Pancreas (tissue), 10 donors: ENCODE data around the gene ESR1. TPM values are rescaled to one million over a fixed set of nuclear protein-coding genes. Genes with fewer than 3 reads are reported as not detected.

ENCODE experiments used
- ATAC-seq, 4 donors: fragments of 200-7000 bp; cut with Tn5 transposase; one replicate each; pipeline versions ENCODE4 v1.8.0 to v1.9.1; 2020; ENCODE audit warnings: mild to moderate bottlenecking in 4 of 4, moderate library complexity in 4 of 4
- DNase-seq, 6 donors: peaks; one replicate each; pipeline ENCODE4 v3.0.0-alpha.2; 2020
- FAIRE-seq: peaks from 2 replicates; lab custom pipeline; 2012; peaks lifted over from hg19 to GRCh38; lab: Jason Lieb, UNC
- H3K27ac ChIP-seq, 4 donors: fragments of 200-600 bp; sonication (generic); 1 replicate in 3 of 4; 2 replicates in 1 of 4; pipeline versions ENCODE4 v1.5.0 to v1.8.0; 2020
- H3K27me3 ChIP-seq, 4 donors: fragments of 200-600 bp; one replicate each; pipeline ENCODE4 v1.8.0; 2021
- H3K36me3 ChIP-seq, 3 donors: fragments of 200-600 bp; sonication (generic) in 1 of 3; one replicate each; pipeline versions ENCODE4 v1.5.0 to v1.8.0; 2020 to 2021
- H3K4me1 ChIP-seq, 3 donors: fragments of 200-600 bp; one replicate each; pipeline ENCODE4 v1.8.0; 2021
- H3K4me3 ChIP-seq, 4 donors: fragments of 200-600 bp; sonication (generic) in 2 of 4; one replicate each; pipeline versions ENCODE4 v1.5.0 to v1.8.0; 2020 to 2021
- H3K9me3 ChIP-seq, 4 donors: fragments of 200-600 bp; one replicate each; pipeline ENCODE4 v1.8.0; 2021
- WGBS, 2 donors: extraction: QIAGEN DNeasy Blood & Tissue Kit; methylation state at CpG; one replicate each; pipeline ENCODE4 v1.1.7; 2013; 5-methylcytosine and 5-hydroxymethylcytosine counted together
- intact Hi-C, 3 donors: fragments of 100-400 bp; cut with DNase I; formaldehyde crosslinking; loops; one replicate each; pipeline versions ENCODE4 v1.11.1 to v1.14.2; 2022
- polyA plus RNA-seq, 2 donors: library from polyadenylated mRNA; stranded (reverse); fragments of 200-250 nt; gene quantifications; one replicate each; pipeline ENCODE4 v1.2.3, GENCODE V29; 2013
- total RNA-seq, 6 donors: library from RNA; stranded (reverse); fragmentation: NEBNext Ultra II Directional in 4 of 6; extraction: Animal tissue kit (Norgen Biotek cat#: 25700) in 4 of 6; gene quantifications; one replicate each; pipeline versions ENCODE4 v1.2.1 to v1.2.4, GENCODE V29; 2021 to 2023
- TF ChIP-seq, protein P1 (sequence below), 4 donors: fragments of 200-600 bp; sonication (generic) in 3 of 4; IDR thresholded peaks; one replicate each; pipeline versions ENCODE4 v1.5.0 to v1.8.0; 2021; ENCODE audit warnings: antibody characterized with exemption in 4 of 4
- donor health status: healthy with polysubstance abuse.
- donor health status: DM: no; HTN: no; CAD: no; lungs with moderate emphysema.
- donor health status: DM: no; HTN: no; CAD: no.
- donor health status: control.
- donor health status: control.
- donor health status: Bipolar disorder and iron deficiency.
- donor health status: DM: yes; HTN: yes; CAD: no.
- donor health status: DM: no; HTN: no; CAD: no.
- donor health status: DM: no; HTN: no; CAD: no.
- donor health status: DM: yes; HTN: yes; CAD: no.

The ESR1 gene
- total and polyA plus RNA-seq, 8 donors = 0.19 to 1.0 (median 0.41) TPM

DNA sequence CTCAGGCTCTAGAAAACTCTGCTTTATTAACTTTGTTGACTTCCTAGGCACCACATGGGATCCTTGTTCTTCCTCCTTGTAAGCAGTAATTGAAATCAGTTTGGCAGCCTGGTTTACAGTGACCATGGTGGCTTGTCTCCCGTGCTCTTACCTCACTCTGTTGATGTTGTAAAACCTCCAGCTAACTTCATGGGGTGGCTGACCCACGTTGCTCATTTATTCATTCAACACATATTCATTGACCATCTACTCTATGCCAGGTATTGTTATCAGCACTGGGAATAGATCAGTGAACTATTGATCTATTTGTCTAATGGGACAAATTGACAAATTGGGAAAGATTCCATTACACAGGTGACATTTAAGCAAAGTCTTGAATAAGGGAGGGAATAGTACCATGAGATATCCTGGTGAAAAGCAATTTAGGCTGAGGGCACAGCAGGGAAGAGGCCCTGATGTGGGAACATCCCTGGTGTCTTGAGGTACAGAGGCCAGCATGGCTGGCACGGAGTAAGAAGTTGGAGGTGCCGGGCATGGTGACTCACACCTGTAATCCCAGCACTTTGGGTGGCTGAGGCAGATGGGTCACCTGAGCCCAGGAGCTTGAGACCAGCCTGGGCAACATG is 19.1 kb downstream of the ESR1 start:
- WGBS, 2 donors = 64 to 73% methylated on average over 4 of the region's 4 CpGs
- intact Hi-C loops = no loop called here

DNA sequence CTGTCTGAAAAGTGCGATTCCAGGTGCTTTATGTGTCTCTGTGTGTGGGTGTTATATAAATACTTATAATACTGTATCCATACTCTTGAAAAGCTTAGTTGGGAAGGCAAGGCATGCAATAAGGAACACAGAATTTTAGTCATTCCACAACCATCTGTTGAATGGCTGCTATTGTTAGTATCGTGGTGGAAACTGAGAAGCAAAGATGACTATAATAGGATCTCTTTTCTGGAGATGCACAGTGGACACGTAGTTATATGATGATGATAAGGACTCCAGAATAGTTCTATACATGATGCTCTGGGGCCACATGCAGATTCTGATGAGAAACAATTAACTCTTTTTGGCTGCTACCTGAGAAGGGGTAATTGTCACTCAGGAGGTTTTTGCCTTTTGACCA is 25.2 kb downstream of the ESR1 start:
- Histone ChIP-seq H3K9me3 (no peaks in the 10 kb centered on the region), H3K27me3 (peaks cover 0 to 4% (median 0%) of the 10 kb centered on the region in 4 donors), H3K27ac (no peak overlapping the region), H3K4me1 (no peaks in the 10 kb centered on the region), H3K4me3 (no peak overlapping the region), H3K36me3 (no peaks in the 10 kb centered on the region)
- TF ChIP-seq, protein P1, sequence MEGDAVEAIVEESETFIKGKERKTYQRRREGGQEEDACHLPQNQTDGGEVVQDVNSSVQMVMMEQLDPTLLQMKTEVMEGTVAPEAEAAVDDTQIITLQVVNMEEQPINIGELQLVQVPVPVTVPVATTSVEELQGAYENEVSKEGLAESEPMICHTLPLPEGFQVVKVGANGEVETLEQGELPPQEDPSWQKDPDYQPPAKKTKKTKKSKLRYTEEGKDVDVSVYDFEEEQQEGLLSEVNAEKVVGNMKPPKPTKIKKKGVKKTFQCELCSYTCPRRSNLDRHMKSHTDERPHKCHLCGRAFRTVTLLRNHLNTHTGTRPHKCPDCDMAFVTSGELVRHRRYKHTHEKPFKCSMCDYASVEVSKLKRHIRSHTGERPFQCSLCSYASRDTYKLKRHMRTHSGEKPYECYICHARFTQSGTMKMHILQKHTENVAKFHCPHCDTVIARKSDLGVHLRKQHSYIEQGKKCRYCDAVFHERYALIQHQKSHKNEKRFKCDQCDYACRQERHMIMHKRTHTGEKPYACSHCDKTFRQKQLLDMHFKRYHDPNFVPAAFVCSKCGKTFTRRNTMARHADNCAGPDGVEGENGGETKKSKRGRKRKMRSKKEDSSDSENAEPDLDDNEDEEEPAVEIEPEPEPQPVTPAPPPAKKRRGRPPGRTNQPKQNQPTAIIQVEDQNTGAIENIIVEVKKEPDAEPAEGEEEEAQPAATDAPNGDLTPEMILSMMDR (IDR thresholded peaks at IDR 0.05) = no peak
- intact Hi-C loops = no loop called here
- 46 to 63% methylated on average over 3 of the region's 3 CpGs for WGBS, 2 donors
- DNase-seq (no peak), FAIRE-seq (no peak), ATAC-seq (no peak)

More for the DNA sequence above, 19.1 kb downstream of the ESR1 start:
- no peak for ATAC-seq
- no peak overlapping the region for H3K4me3 ChIP-seq
- no peaks in the 10 kb centered on the region for H3K9me3 ChIP-seq
- H3K27ac ChIP-seq = no peak overlapping the region
- no peaks in the 10 kb centered on the region for H3K27me3 ChIP-seq
- no peak for FAIRE-seq
- TF ChIP-seq, protein P1 (IDR thresholded peaks at IDR 0.05) = no peak
- DNase-seq = no peak
- H3K36me3 ChIP-seq = no peaks in the 10 kb centered on the region
- H3K4me1 ChIP-seq = no peaks in the 10 kb centered on the region

DNA sequence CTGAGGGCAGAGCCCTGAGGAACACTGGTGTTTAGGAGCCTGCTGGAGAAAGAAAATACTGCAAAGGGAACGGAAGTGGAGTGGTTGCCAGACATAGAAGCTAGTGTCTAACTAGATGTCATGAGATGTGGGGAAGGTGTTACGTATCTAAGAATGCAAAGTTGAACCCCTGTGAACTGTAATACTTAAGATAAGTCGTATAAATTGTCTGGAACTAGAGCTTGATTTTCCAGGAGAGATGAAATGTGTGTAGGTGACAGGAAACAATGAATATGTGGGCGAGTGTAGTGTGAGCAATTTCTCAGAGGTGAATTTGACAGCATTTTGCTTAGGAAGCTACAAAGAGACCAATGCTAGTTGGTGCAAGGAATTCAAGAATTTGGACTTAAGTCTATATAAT is 27.9 kb downstream of the ESR1 start:
- WGBS, 2 donors = 40 to 43% methylated on average over 4 of the region's 4 CpGs
- no peaks in the 10 kb centered on the region for H3K36me3 ChIP-seq
- FAIRE-seq = no peak
- H3K27me3 ChIP-seq = peaks cover 0 to 4% (median 0%) of the 10 kb centered on the region in 4 donors
- no peaks in the 10 kb centered on the region for H3K4me1 ChIP-seq
- no peaks in the 10 kb centered on the region for H3K9me3 ChIP-seq
- TF ChIP-seq, protein P1 (IDR thresholded peaks at IDR 0.05) = no peak
- no peak for ATAC-seq
- intact Hi-C loops = no loop called here
- DNase-seq = no peak
- no peak overlapping the region for H3K27ac ChIP-seq
- H3K4me3 ChIP-seq = no peak overlapping the region

DNA sequence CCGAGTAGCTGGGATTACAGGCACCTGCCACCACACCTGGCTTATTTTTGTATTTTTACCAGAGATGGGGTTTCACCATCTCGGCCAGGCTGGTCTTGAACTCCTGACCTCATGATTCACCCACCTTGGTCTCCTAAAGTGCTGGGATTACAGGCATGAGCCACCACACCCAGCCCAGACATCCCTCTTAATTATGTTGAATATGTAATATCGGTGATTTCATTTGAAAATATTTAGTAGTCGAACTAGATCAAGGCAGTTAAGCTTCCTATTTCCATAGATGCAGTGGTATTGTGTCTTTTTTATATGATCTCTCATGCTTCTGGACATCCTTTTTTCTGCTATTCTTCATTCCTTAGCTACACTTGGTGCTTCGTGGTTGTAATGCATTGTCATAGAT is 29.7 kb downstream of the ESR1 start:
- DNase-seq (no peak), ATAC-seq (no peak), FAIRE-seq (no peak)
- no peak overlapping the region for H3K4me3 ChIP-seq
- no peaks in the 10 kb centered on the region for H3K4me1 ChIP-seq
- H3K9me3 ChIP-seq = no peaks in the 10 kb centered on the region
- H3K27me3 ChIP-seq = peaks cover 0 to 4% (median 0%) of the 10 kb centered on the region in 4 donors
- whole genome bisulfite sequencing, 2 donors = 54 to 68% methylated on average over 5 of the region's 5 CpGs
- no peak overlapping the region for H3K27ac ChIP-seq
- no peaks in the 10 kb centered on the region for H3K36me3 ChIP-seq
- intact Hi-C loops = no loop called here
- TF ChIP-seq, protein P1 (IDR thresholded peaks at IDR 0.05) = no peak

DNA sequence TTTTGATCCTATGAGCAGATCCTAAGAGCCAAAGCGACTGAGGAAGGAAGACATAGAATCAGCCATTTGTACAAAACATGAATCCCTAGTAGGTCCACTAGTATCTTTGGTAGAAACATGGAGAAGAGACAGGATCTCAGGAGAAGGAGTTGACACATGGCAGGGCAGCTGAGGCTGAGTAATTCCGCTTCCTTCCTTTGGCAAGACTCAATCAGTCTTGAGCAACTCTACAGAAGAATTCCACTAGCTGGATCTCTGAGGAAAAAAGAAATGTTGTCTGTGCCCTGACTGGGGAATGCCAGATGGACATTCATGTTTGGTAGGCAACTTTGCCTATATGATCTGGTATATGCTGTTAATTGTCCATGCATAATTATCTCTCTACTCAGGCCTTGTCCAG is 35.3 kb downstream of the ESR1 start:
- no peak for ATAC-seq
- WGBS, 2 donors = 71 to 81% methylated on average over 2 of the region's 2 CpGs
- no peak for FAIRE-seq
- no peak for DNase-seq
- TF ChIP-seq, protein P1 (IDR thresholded peaks at IDR 0.05) = no peak
- Histone ChIP-seq H3K9me3 (no peaks in the 10 kb centered on the region), H3K27ac (no peak overlapping the region), H3K27me3 (no peaks in the 10 kb centered on the region), H3K4me1 (no peaks in the 10 kb centered on the region), H3K36me3 (no peaks in the 10 kb centered on the region), H3K4me3 (no peak overlapping the region)
- intact Hi-C loops = no loop called here
